ENCODE measurements around the gene LRG1.
"Not testable (repeated sequence)": the region's sequence is repeated elsewhere in the genome, so short reads cannot be mapped to it uniquely, and the experiment has no call there.

The LRG1 gene

GRCh38 chr19:4575267-4576015 lies 35.6 kb upstream of the LRG1 start:
- no peak for DNase-seq

- DNase-seq = no peak
These were observed 33.8 kb upstream of the LRG1 start for GRCh38 chr19:4573682-4574081.

GRCh38 chr19:4571305-4571917 lies 31.6 kb upstream of the LRG1 start:
- DNase-seq = no peak

GRCh38 chr19:4570916-4571304 lies 31.1 kb upstream of the LRG1 start:
- no peak for DNase-seq

- no peak for DNase-seq
These were observed 30.6 kb upstream of the LRG1 start for GRCh38 chr19:4570402-4570801.

GRCh38 chr19:4568886-4569285 lies 29.1 kb upstream of the LRG1 start:
- no peak for DNase-seq

GRCh38 chr19:4567584-4568071 lies 27.8 kb upstream of the LRG1 start:
- peak; percentile 59 for DNase-seq

- no peak for DNase-seq
These were observed 26.7 kb upstream of the LRG1 start for GRCh38 chr19:4566402-4567051.

GRCh38 chr19:4563562-4563961 lies 23.7 kb upstream of the LRG1 start:
- DNase-seq = not testable (repeated sequence)

- DNase-seq = not testable (repeated sequence)
These were observed 22.2 kb upstream of the LRG1 start for GRCh38 chr19:4562085-4562484.

GRCh38 chr19:4559569-4559968 lies 19.7 kb upstream of the LRG1 start, which contains the start of gene SEMA6B:
Gene SEMA6B, minus strand, starts transcription at chr19:4559684. Its CDS starts 1,227 bp downstream, at chr19:4558457.
- no peak for DNase-seq

GRCh38 chr19:4557971-4558941 lies 18.4 kb upstream of the LRG1 start:
- peak; percentile 17 for DNase-seq

GRCh38 chr19:4557144-4557970 lies 17.5 kb upstream of the LRG1 start:
- DNase-seq = no peak

- DNase-seq = no peak
These were observed 16.8 kb upstream of the LRG1 start for GRCh38 chr19:4556597-4557127.

GRCh38 chr19:4555657-4556561 lies 16.1 kb upstream of the LRG1 start:
- DNase-seq = no peak

- no peak for DNase-seq
These were observed 14.9 kb upstream of the LRG1 start for GRCh38 chr19:4554717-4555116.

- DNase-seq = no peak
These were observed 13.9 kb upstream of the LRG1 start for GRCh38 chr19:4553775-4554174.

GRCh38 chr19:4553092-4553695 lies 13.4 kb upstream of the LRG1 start:
- no peak for DNase-seq

GRCh38 chr19:4552525-4552819 lies 12.6 kb upstream of the LRG1 start:
- DNase-seq = no peak

- DNase-seq = no peak
These were observed 10.7 kb upstream of the LRG1 start for GRCh38 chr19:4550479-4551050.

Measured in effector CD8-positive, alpha-beta T cell (primary cell).